HepG2 (cell line): ENCODE results near the gene STRN4. TPM values are rescaled to one million over a fixed set of nuclear protein-coding genes. Genes with fewer than 3 reads are reported as not detected.

Experiments
- ARNT2 ChIP-seq: sonication (generic); formaldehyde crosslinking; IDR thresholded peaks from 2 replicates; pipeline ENCODE4 v1.8.0; 2022; ENCODE audit warnings: mild to moderate bottlenecking, low read depth, missing genetic modification reagents, moderate library complexity
- FOXA1 ChIP-seq, 2 experiments: fragments of 450-650 bp in 1 of 2; sonication (generic) in 1 of 2; formaldehyde crosslinking in 1 of 2; IDR thresholded peaks; 2 replicates each; pipeline versions ENCODE4 v1.4.0 to v1.6.1; 2016 to 2020; ENCODE audit warnings: missing genetic modification reagents in 1 of 2
- KLF9 ChIP-seq: IDR thresholded peaks from 2 replicates; pipeline ENCODE4 v1.6.1; 2016; ENCODE audit warnings: low read depth
- RERE ChIP-seq: IDR thresholded peaks from 2 replicates; pipeline ENCODE4 v1.6.1; 2016; ENCODE audit warnings: low read depth, missing genetic modification reagents, missing compliant biosample characterization
- SALL2 ChIP-seq: sonication (generic); formaldehyde crosslinking; IDR thresholded peaks from 2 replicates; pipeline ENCODE4 v1.8.1; 2023; ENCODE audit warnings: mild to moderate bottlenecking, missing genetic modification reagents, inconsistent platforms
- SIX4 ChIP-seq: sonication (generic); formaldehyde crosslinking; IDR thresholded peaks from 2 replicates; pipeline ENCODE4 v1.4.0; 2020; ENCODE audit warnings: missing genetic modification reagents
- SOX13 ChIP-seq, 3 experiments: fragments of 450-650 bp in 1 of 3; sonication (generic) in 1 of 3; formaldehyde crosslinking in 1 of 3; IDR thresholded peaks in 2 of 3; conservative IDR thresholded peaks in 1 of 3; 2 replicates each; pipeline versions ENCODE4 v1.5.0 to v1.6.1; 2016 to 2020; ENCODE audit warnings: antibody characterized with exemption in 1 of 3, mild to moderate bottlenecking in 1 of 3, missing compliant biosample characterization in 1 of 3, missing genetic modification reagents in 1 of 3, moderate library complexity in 1 of 3
- THAP11 ChIP-seq: IDR thresholded peaks from 2 replicates; pipeline ENCODE4 v1.6.1; 2016; ENCODE audit warnings: missing biosample characterization, missing genetic modification reagents
- ZNF407 ChIP-seq: sonication (generic); formaldehyde crosslinking; IDR thresholded peaks from one replicate; pipeline ENCODE4 v1.5.1; 2020; ENCODE audit warnings: mild to moderate bottlenecking, missing genetic modification reagents; ENCODE audit errors: not compliant biosample characterization
- ZNF652 ChIP-seq: IDR thresholded peaks from 2 replicates; pipeline ENCODE4 v1.6.1; 2016; ENCODE audit warnings: low read depth, borderline replicate concordance
- ZSCAN20 ChIP-seq: sonication (generic); formaldehyde crosslinking; IDR thresholded peaks from 2 replicates; pipeline ENCODE4 v1.4.0; 2020; ENCODE audit warnings: missing genetic modification reagents, mild to moderate bottlenecking, borderline replicate concordance
- polyA plus RNA-seq, 8 experiments: library from polyadenylated mRNA; depleted of rRNA in 3 of 8; stranded (reverse) in 7 of 8; unstranded in 1 of 8; fragments of >200 nt; fragmentation: Illumina TruSeq in 4 of 8; extraction: Trizol in 4 of 8; gene quantifications; 2 replicates each; pipeline versions ENCODE4 v1.2.1 to v1.2.3, GENCODE V29; 2011 to 2016; ENCODE audit warnings: low read depth in 4 of 8, missing spikeins in 1 of 8, mixed read lengths in 1 of 8; ENCODE audit not compliant: insufficient read depth in 1 of 8
- total RNA-seq, 5 experiments: library from RNA; depleted of rRNA; stranded (reverse); fragments of >200 nt; fragmentation: Illumina TruSeq; extraction: Trizol; gene quantifications; 2 replicates each; pipeline ENCODE4 v1.2.3, GENCODE V29; 2016; ENCODE audit warnings: low read depth in 1 of 5
- TF ChIP-seq, protein P1 (sequence below): sonication (generic); formaldehyde crosslinking; IDR thresholded peaks from 2 replicates; pipeline ENCODE4 v1.5.0; 2020; ENCODE audit warnings: missing genetic modification reagents
- TF ChIP-seq, protein P2 (sequence below): sonication (generic); formaldehyde crosslinking; IDR thresholded peaks from 2 replicates; pipeline ENCODE4 v1.4.0; 2020; ENCODE audit warnings: missing genetic modification reagents

STRN4 gene
- total and polyA plus RNA-seq, 2 of the 13 experiments (the other 11 are each of a cell fraction or from before 2014, with no cell fraction given) = 43.1 to 57.3 TPM

- no peak for TF ChIP-seq ZNF407 (CRISPR knock-in tag)
- 0 out of 2 replicates have a peak, but pooled peaks have one; percentile 37 for TF ChIP-seq ZSCAN20
- peak; percentile 34; the same call in 1 of the 2 replicates for TF ChIP-seq THAP11
- no peak for TF ChIP-seq FOXA1 (IDR thresholded peaks at IDR 0.05)
- no peak for TF ChIP-seq FOXA1 (CRISPR knock-in tag; IDR thresholded peaks at IDR 0.05)
- no peak for TF ChIP-seq SALL2 (CRISPR knock-in tag)
- no peak for TF ChIP-seq RERE (CRISPR knock-in tag)
- TF ChIP-seq KLF9 (CRISPR knock-in tag) = no peak
- no peak for TF ChIP-seq SOX13 (IDR thresholded peaks at IDR 0.05)
- peak in 1 of 2 experiments; percentile 46; a peak in 2 of 4 replicates for TF ChIP-seq SOX13 (CRISPR knock-in tag; conservative IDR thresholded peaks at IDR 0.05 in 1 of 2, IDR thresholded peaks at IDR 0.05 in 1 of 2)
- TF ChIP-seq ARNT2 (CRISPR knock-in tag) = 0 out of 2 replicates have a peak, but pooled peaks have one; percentile 39
- TF ChIP-seq, protein P1, sequence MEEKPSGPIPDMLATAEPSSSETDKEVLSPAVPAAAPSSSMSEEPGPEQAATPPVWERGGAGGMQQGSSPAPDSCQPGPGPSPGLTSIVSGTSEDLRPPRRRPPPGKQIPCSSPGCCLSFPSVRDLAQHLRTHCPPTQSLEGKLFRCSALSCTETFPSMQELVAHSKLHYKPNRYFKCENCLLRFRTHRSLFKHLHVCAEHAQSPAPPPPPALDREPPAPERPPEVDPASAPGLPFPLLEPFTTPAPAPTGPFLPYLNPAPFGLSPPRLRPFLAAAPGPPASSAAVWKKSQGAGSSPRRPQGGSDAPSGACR (CRISPR knock-in tag) = 0 out of 2 replicates have a peak, but pooled peaks have one; percentile 33
- TF ChIP-seq, protein P2, sequence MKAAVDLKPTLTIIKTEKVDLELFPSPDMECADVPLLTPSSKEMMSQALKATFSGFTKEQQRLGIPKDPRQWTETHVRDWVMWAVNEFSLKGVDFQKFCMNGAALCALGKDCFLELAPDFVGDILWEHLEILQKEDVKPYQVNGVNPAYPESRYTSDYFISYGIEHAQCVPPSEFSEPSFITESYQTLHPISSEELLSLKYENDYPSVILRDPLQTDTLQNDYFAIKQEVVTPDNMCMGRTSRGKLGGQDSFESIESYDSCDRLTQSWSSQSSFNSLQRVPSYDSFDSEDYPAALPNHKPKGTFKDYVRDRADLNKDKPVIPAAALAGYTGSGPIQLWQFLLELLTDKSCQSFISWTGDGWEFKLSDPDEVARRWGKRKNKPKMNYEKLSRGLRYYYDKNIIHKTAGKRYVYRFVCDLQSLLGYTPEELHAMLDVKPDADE = 0 out of 2 replicates have a peak, but pooled peaks have one; percentile 73
- peak; percentile 92 for TF ChIP-seq SIX4 (CRISPR knock-in tag)
- no peak for TF ChIP-seq ZNF652 (CRISPR knock-in tag)
Measured at GRCh38 chr19:46761418-46761831, 15.2 kb upstream of the STRN4 start (continued).
